GM23338 (cell line): Measurements from ENCODE around the gene FOCAD. TPM values are rescaled to one million over a fixed set of nuclear protein-coding genes. Genes with fewer than 3 reads are reported as not detected.

ENCODE experiments used
- ATAC-seq: fragments of 200-7000 bp; cut with Tn5 transposase; 3 replicates; pipeline ENCODE4 v1.9.1; 2020
- DNase-seq: peaks from one replicate; pipeline ENCODE4 v3.0.0-alpha.2; 2015; ENCODE audit warnings: low spot score
- H2AFZ ChIP-seq: fragments of 200-600 bp; sonication (generic); 2 replicates; pipeline ENCODE4 v1.8.0; 2016; ENCODE audit warnings: antibody characterized with exemption, mild to moderate bottlenecking, moderate library complexity
- H3F3A ChIP-seq: fragments of 200-600 bp; sonication (generic); replicated peaks from 2 replicates; pipeline ENCODE4 v1.8.0; 2017; ENCODE audit warnings: antibody characterized with exemption, mixed run types, low read depth
- H3K27ac ChIP-seq: fragments of 200-600 bp; sonication (generic); 2 replicates; pipeline ENCODE4 v1.6.1; 2016; ENCODE audit warnings: low read depth
- H3K27me3 ChIP-seq: fragments of 200-600 bp; sonication (generic); 2 replicates; pipeline ENCODE4 v1.8.0; 2016; ENCODE audit warnings: mild to moderate bottlenecking, mixed run types, moderate library complexity; ENCODE audit not compliant: insufficient read depth
- H3K36me3 ChIP-seq: fragments of 200-600 bp; sonication (generic); 2 replicates; pipeline ENCODE4 v1.8.0; 2016; ENCODE audit warnings: mild to moderate bottlenecking; ENCODE audit not compliant: insufficient read depth
- H3K4me1 ChIP-seq: fragments of 200-600 bp; sonication (generic); 2 replicates; pipeline ENCODE4 v1.8.0; 2016; ENCODE audit warnings: mild to moderate bottlenecking, moderate library complexity; ENCODE audit not compliant: insufficient read depth
- H3K4me2 ChIP-seq: fragments of 200-600 bp; sonication (generic); 2 replicates; pipeline ENCODE4 v1.7.1; 2017; ENCODE audit warnings: mixed run types
- H3K4me3 ChIP-seq: fragments of 200-600 bp; sonication (generic); 2 replicates; pipeline ENCODE4 v1.6.1; 2016; ENCODE audit warnings: mixed run types
- H3K79me2 ChIP-seq: fragments of 200-600 bp; sonication (generic); replicated peaks from 2 replicates; pipeline ENCODE4 v1.8.0; 2017; ENCODE audit warnings: mild to moderate bottlenecking; ENCODE audit not compliant: insufficient read depth
- H3K9me2 ChIP-seq: fragments of 200-600 bp; sonication (generic); 2 replicates; pipeline ENCODE4 v1.8.0; 2017; ENCODE audit not compliant: insufficient read depth
- H4K20me1 ChIP-seq: fragments of 200-600 bp; sonication (generic); replicated peaks from 2 replicates; pipeline ENCODE4 v1.8.0; 2017; ENCODE audit warnings: mild to moderate bottlenecking; ENCODE audit not compliant: insufficient read depth
- H3K27ac Mint-ChIP-seq: 2 replicates; pipeline ENCODE4 v1.8.0; 2020; ENCODE audit warnings: inconsistent platforms, mild to moderate bottlenecking, moderate library complexity, mixed read lengths
- H3K27me3 Mint-ChIP-seq: 3 replicates; pipeline ENCODE4 v1.8.0; 2022; ENCODE audit warnings: low read depth, mild to moderate bottlenecking, moderate library complexity, mixed read lengths, inconsistent platforms; ENCODE audit not compliant: insufficient read depth, poor library complexity
- H3K36me3 Mint-ChIP-seq: 3 replicates; pipeline ENCODE4 v1.8.0; 2021; ENCODE audit warnings: low read depth, mild to moderate bottlenecking, inconsistent platforms, moderate library complexity, mixed read lengths
- H3K4me1 Mint-ChIP-seq: 3 replicates; pipeline ENCODE4 v1.8.0; 2020; ENCODE audit warnings: mild to moderate bottlenecking, inconsistent platforms, mixed read lengths
- H3K4me3 Mint-ChIP-seq: 3 replicates; pipeline ENCODE4 v1.8.0; 2021; ENCODE audit warnings: moderate library complexity, mild to moderate bottlenecking, inconsistent platforms, mixed read lengths
- H3K9me3 Mint-ChIP-seq: 3 replicates; pipeline ENCODE4 v1.8.0; 2020; ENCODE audit warnings: moderate library complexity, mild to moderate bottlenecking, inconsistent platforms, mixed read lengths
- ETS1 ChIP-seq: IDR thresholded peaks from 2 replicates; pipeline ENCODE4 v1.6.1; 2016; ENCODE audit warnings: antibody characterized with exemption
- EZH2 ChIP-seq: fragments of 200-600 bp; sonication (generic); IDR thresholded peaks from one replicate; pipeline ENCODE4 v1.8.0; 2017; ENCODE audit warnings: antibody characterized with exemption, mild to moderate bottlenecking, low read depth; ENCODE audit not compliant: unreplicated experiment
- EZH2phosphoT487 ChIP-seq: fragments of 200-600 bp; sonication (generic); IDR thresholded peaks from one replicate; pipeline ENCODE4 v1.8.1; 2018; ENCODE audit warnings: antibody characterized with exemption; ENCODE audit not compliant: unreplicated experiment
- JUNB ChIP-seq: IDR thresholded peaks from one replicate; pipeline ENCODE4 v1.6.1; 2016; ENCODE audit warnings: antibody characterized with exemption; ENCODE audit not compliant: unreplicated experiment
- NANOG ChIP-seq: IDR thresholded peaks from 2 replicates; pipeline ENCODE4 v1.6.1; 2016; ENCODE audit warnings: antibody characterized with exemption, borderline replicate concordance
- POLR2AphosphoS5 ChIP-seq: IDR thresholded peaks from 2 replicates; pipeline ENCODE4 v1.6.1; 2016; ENCODE audit warnings: antibody characterized with exemption, low read depth
- STAT1 ChIP-seq: IDR thresholded peaks from one replicate; pipeline ENCODE4 v1.6.1; 2016; ENCODE audit warnings: antibody characterized with exemption; ENCODE audit not compliant: unreplicated experiment
- ZNF114 ChIP-seq: fragments of 250-450 bp; sonication (Bioruptor Pico); IDR thresholded peaks from 2 replicates; pipeline ENCODE4 v1.5.0; 2020; ENCODE audit warnings: mild to moderate bottlenecking, moderate library complexity
- ZNF331 ChIP-seq: fragments of 250-450 bp; sonication (Bioruptor Pico); IDR thresholded peaks from 2 replicates; pipeline ENCODE4 v1.5.0; 2020; ENCODE audit warnings: low read depth, mild to moderate bottlenecking, moderate library complexity
- polyA plus RNA-seq: library from polyadenylated mRNA; unstranded; fragments of >200 nt; fragmentation: Nextera tagmentation; extraction: Ambion mirVana; gene quantifications from 2 replicates; pipeline ENCODE4 v1.2.1, GENCODE V29; 2016
- total RNA-seq: library from RNA; depleted of rRNA; stranded (reverse); fragments of >200 nt; shearing (Covaris generic); gene quantifications from 2 replicates; pipeline ENCODE4 v1.2.3, GENCODE V29; 2014
- TF ChIP-seq, protein P1 (sequence below): fragments of 250-450 bp; sonication (Bioruptor Pico); IDR thresholded peaks from 2 replicates; pipeline ENCODE4 v1.5.0; 2020; ENCODE audit warnings: mild to moderate bottlenecking, moderate library complexity

FOCAD gene
- total and polyA plus RNA-seq, 2 experiments from 2014 or later = 13.7 to 66.5 TPM

DNA sequence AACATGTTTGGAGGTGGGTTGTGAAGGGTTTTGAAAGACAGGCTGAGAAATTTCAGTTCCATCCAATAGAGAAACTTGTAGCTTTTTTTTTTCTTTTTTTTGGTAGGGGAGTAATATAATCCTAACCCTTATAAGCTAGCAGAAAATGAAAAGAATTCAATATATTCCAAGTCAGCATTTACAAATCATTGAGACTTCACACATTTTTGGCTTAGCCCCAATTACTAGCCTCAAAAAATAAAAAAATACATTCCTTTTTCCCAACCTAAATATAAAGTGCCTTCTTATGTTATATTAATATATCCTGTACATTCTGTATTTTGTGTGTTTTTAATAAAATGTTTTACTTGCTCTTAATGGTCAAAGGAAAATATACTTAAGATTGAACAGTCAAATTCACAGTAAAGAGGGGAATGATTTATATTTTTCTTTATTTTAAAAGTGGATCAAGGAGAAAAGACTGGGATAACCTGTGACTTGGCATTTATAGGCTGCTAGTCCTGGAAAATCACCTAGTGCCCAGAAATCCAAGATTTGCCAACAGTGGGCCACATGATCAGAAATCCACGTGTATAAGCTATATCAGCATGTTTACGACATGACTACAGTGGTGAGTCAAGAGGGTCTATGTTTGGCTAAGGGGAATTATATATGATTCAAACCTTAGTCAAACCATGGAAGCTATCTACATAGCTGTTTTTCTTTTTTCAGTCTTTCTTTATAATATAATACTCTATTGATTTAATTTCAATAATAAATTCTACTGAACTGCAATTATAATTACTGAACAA is 332.8 kb downstream of the FOCAD start:
- Histone ChIP-seq H3K27ac (no peak overlapping the region), H3K9me2 (no peaks in the 10 kb centered on the region), H3K4me2 (no peak overlapping the region), H4K20me1 (no peaks in the 10 kb centered on the region), H3K79me2 (no peaks in the 10 kb centered on the region), H3F3A (no peaks in the 10 kb centered on the region), H3K4me1 (peaks cover 34% of the 10 kb centered on the region), H2AFZ (no peak overlapping the region), H3K36me3 (no peaks in the 10 kb centered on the region), H3K27me3 (no peaks in the 10 kb centered on the region), H3K4me3 (no peak overlapping the region)
- H3K9me3 Mint-ChIP-seq = 0 out of 3 replicates have a peak, but pooled peaks cover 2% of the 10 kb centered on the region
- DNase-seq (no peak), ATAC-seq (no peak)
- H3K36me3 Mint-ChIP-seq = no peaks in the 10 kb centered on the region; the same call in 2 of the 3 replicates
- TF ChIP-seq POLR2AphosphoS5 (no peak), ZNF114 (CRISPR knock-in tag) (no peak)
- H3K4me1 Mint-ChIP-seq = peaks cover 32% of the 10 kb centered on the region
- H3K27me3 Mint-ChIP-seq = peaks cover 2% of the 10 kb centered on the region
- no peak overlapping the region for H3K4me3 Mint-ChIP-seq
- no peak overlapping the region for H3K27ac Mint-ChIP-seq

GRCh38 chr9:21018177-21018576 is 334.1 kb downstream of the FOCAD start:
- Histone ChIP-seq H4K20me1 (no peaks in the 10 kb centered on the region), H3K79me2 (no peaks in the 10 kb centered on the region), H3K36me3 (no peaks in the 10 kb centered on the region), H3K27me3 (no peaks in the 10 kb centered on the region), H3F3A (no peaks in the 10 kb centered on the region), H3K4me2 (peak overlapping the region; percentile 23; the same call in 1 of the 2 replicates), H3K4me1 (peaks cover 34% of the 10 kb centered on the region), H3K9me2 (no peaks in the 10 kb centered on the region), H3K27ac (peak overlapping the region; percentile 63), H2AFZ (no peak overlapping the region), H3K4me3 (no peak overlapping the region)
- Mint-ChIP-seq H3K27me3 (peaks cover 2% of the 10 kb centered on the region), H3K36me3 (peaks cover 4% of the 10 kb centered on the region; the same call in 1 of the 3 replicates), H3K4me1 (peaks cover 32% of the 10 kb centered on the region), H3K4me3 (no peak overlapping the region), H3K9me3 (peaks cover 7% of the 10 kb centered on the region; the same call in 1 of the 3 replicates), H3K27ac (peak overlapping the region; percentile 72)
- DNase-seq (peak; percentile 66), ATAC-seq (peak; percentile 64)
- TF ChIP-seq POLR2AphosphoS5 = no peak
- TF ChIP-seq, protein P1, sequence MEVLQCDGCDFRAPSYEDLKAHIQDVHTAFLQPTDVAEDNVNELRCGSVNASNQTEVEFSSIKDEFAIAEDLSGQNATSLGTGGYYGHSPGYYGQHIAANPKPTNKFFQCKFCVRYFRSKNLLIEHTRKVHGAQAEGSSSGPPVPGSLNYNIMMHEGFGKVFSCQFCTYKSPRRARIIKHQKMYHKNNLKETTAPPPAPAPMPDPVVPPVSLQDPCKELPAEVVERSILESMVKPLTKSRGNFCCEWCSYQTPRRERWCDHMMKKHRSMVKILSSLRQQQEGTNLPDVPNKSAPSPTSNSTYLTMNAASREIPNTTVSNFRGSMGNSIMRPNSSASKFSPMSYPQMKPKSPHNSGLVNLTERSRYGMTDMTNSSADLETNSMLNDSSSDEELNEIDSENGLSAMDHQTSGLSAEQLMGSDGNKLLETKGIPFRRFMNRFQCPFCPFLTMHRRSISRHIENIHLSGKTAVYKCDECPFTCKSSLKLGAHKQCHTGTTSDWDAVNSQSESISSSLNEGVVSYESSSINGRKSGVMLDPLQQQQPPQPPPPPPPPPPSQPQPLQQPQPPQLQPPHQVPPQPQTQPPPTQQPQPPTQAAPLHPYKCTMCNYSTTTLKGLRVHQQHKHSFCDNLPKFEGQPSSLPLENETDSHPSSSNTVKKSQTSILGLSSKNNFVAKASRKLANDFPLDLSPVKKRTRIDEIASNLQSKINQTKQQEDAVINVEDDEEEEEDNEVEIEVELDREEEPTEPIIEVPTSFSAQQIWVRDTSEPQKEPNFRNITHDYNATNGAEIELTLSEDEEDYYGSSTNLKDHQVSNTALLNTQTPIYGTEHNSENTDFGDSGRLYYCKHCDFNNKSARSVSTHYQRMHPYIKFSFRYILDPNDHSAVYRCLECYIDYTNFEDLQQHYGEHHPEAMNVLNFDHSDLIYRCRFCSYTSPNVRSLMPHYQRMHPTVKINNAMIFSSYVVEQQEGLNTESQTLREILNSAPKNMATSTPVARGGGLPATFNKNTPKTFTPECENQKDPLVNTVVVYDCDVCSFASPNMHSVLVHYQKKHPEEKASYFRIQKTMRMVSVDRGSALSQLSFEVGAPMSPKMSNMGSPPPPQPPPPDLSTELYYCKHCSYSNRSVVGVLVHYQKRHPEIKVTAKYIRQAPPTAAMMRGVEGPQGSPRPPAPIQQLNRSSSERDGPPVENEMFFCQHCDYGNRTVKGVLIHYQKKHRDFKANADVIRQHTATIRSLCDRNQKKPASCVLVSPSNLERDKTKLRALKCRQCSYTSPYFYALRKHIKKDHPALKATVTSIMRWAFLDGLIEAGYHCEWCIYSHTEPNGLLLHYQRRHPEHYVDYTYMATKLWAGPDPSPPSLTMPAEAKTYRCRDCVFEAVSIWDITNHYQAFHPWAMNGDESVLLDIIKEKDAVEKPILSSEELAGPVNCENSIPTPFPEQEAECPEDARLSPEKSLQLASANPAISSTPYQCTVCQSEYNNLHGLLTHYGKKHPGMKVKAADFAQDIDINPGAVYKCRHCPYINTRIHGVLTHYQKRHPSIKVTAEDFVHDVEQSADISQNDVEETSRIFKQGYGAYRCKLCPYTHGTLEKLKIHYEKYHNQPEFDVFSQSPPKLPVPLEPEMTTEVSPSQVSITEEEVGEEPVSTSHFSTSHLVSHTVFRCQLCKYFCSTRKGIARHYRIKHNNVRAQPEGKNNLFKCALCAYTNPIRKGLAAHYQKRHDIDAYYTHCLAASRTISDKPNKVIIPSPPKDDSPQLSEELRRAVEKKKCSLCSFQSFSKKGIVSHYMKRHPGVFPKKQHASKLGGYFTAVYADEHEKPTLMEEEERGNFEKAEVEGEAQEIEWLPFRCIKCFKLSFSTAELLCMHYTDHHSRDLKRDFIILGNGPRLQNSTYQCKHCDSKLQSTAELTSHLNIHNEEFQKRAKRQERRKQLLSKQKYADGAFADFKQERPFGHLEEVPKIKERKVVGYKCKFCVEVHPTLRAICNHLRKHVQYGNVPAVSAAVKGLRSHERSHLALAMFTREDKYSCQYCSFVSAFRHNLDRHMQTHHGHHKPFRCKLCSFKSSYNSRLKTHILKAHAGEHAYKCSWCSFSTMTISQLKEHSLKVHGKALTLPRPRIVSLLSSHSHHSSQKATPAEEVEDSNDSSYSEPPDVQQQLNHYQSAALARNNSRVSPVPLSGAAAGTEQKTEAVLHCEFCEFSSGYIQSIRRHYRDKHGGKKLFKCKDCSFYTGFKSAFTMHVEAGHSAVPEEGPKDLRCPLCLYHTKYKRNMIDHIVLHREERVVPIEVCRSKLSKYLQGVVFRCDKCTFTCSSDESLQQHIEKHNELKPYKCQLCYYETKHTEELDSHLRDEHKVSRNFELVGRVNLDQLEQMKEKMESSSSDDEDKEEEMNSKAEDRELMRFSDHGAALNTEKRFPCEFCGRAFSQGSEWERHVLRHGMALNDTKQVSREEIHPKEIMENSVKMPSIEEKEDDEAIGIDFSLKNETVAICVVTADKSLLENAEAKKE (CRISPR knock-in tag) = no peak
- no peak for TF ChIP-seq NANOG
- no peak for TF ChIP-seq ETS1
- TF ChIP-seq EZH2phosphoT487 = no peak
- TF ChIP-seq JUNB = no peak
- TF ChIP-seq EZH2 = no peak
- TF ChIP-seq STAT1 = no peak
- TF ChIP-seq ZNF114 (CRISPR knock-in tag) = no peak
- TF ChIP-seq ZNF331 (CRISPR knock-in tag) = no peak
